SK-N-SH treated with all-trans-retinoic acid at 6 μM for 48 hours (cell line): ENCODE measurements around the gene ZFAND5.

Source experiments
- ATAC-seq: fragments of 200-7000 bp; cut with Tn5 transposase; 3 replicates; pipeline ENCODE4 v1.9.1; 2020; ENCODE audit warnings: mild to moderate bottlenecking, moderate library complexity
- BACH2 ChIP-seq: fragments of 250-450 bp; sonication (Bioruptor Pico); IDR thresholded peaks from 2 replicates; pipeline ENCODE4 v1.9.0; 2021; ENCODE audit warnings: mild to moderate bottlenecking, borderline replicate concordance
- CSDC2 ChIP-seq: fragments of 250-450 bp; sonication (Bioruptor Pico); IDR thresholded peaks from 2 replicates; pipeline ENCODE4 v1.5.0; 2020; ENCODE audit warnings: mild to moderate bottlenecking, moderate library complexity
- ESRRG ChIP-seq: fragments of 250-450 bp; sonication (Bioruptor Pico); IDR thresholded peaks from 2 replicates; pipeline ENCODE4 v1.6.1; 2021; ENCODE audit warnings: mild to moderate bottlenecking
- GLIS3 ChIP-seq: fragments of 250-450 bp; sonication (Bioruptor Pico); IDR thresholded peaks from 2 replicates; pipeline ENCODE4 v1.5.0; 2020; ENCODE audit warnings: mild to moderate bottlenecking, moderate library complexity
- ISL1 ChIP-seq: fragments of 250-450 bp; sonication (Bioruptor Pico); IDR thresholded peaks from 2 replicates; pipeline ENCODE4 v2.1.2; 2022; ENCODE audit warnings: mild to moderate bottlenecking, moderate library complexity
- OSR1 ChIP-seq: fragments of 250-450 bp; sonication (Bioruptor Pico); IDR thresholded peaks from 2 replicates; pipeline ENCODE4 v1.8.0; 2022; ENCODE audit warnings: moderate library complexity, mild to moderate bottlenecking, inconsistent platforms
- PATZ1 ChIP-seq: fragments of 250-450 bp; sonication (Bioruptor Pico); IDR thresholded peaks from 2 replicates; pipeline ENCODE4 v1.8.0; 2020; ENCODE audit warnings: mild to moderate bottlenecking, moderate library complexity, borderline replicate concordance
- PPARA ChIP-seq: fragments of 250-450 bp; sonication (Bioruptor Pico); IDR thresholded peaks from 2 replicates; pipeline ENCODE4 v1.5.0; 2020; ENCODE audit warnings: mild to moderate bottlenecking, borderline replicate concordance
- SNAI2 ChIP-seq: fragments of 250-450 bp; sonication (Bioruptor Pico); IDR thresholded peaks from 2 replicates; pipeline ENCODE4 v1.5.0; 2020; ENCODE audit warnings: mild to moderate bottlenecking, moderate library complexity
- TCF4 ChIP-seq: fragments of 250-450 bp; sonication (Bioruptor Pico); IDR thresholded peaks from 2 replicates; pipeline ENCODE4 v1.8.0; 2021; ENCODE audit warnings: mild to moderate bottlenecking, moderate library complexity, borderline replicate concordance
- TOX ChIP-seq: fragments of 250-450 bp; sonication (Bioruptor Pico); IDR thresholded peaks from 2 replicates; pipeline ENCODE4 v1.8.0; 2021; ENCODE audit warnings: mild to moderate bottlenecking, moderate library complexity, borderline replicate concordance
- TSHZ2 ChIP-seq: fragments of 250-450 bp; sonication (Bioruptor Pico); IDR thresholded peaks from 2 replicates; pipeline ENCODE4 v1.5.0; 2020; ENCODE audit warnings: mild to moderate bottlenecking, moderate library complexity
- ZC3H10 ChIP-seq: fragments of 250-450 bp; sonication (Bioruptor Pico); IDR thresholded peaks from 2 replicates; pipeline ENCODE4 v1.5.1; 2021; ENCODE audit warnings: mild to moderate bottlenecking, moderate library complexity
- ZFP3 ChIP-seq: fragments of 250-450 bp; sonication (Bioruptor Pico); IDR thresholded peaks from 2 replicates; pipeline ENCODE4 v1.5.0; 2020; ENCODE audit warnings: mild to moderate bottlenecking, moderate library complexity
- ZFP30 ChIP-seq: fragments of 450-650 bp; formaldehyde crosslinking; IDR thresholded peaks from 2 replicates; pipeline ENCODE4 v1.5.0; 2022; ENCODE audit warnings: mild to moderate bottlenecking, moderate library complexity
- ZNF565 ChIP-seq: fragments of 450-650 bp; formaldehyde crosslinking; conservative IDR thresholded peaks from 2 replicates; pipeline ENCODE4 v1.5.0; 2020; ENCODE audit warnings: low read depth, mild to moderate bottlenecking, moderate library complexity
- ZNF70 ChIP-seq: fragments of 450-650 bp; formaldehyde crosslinking; IDR thresholded peaks from 2 replicates; pipeline ENCODE4 v1.5.0; 2020; ENCODE audit warnings: mild to moderate bottlenecking, moderate library complexity
- ZNF8 ChIP-seq: fragments of 450-650 bp; formaldehyde crosslinking; IDR thresholded peaks from 2 replicates; pipeline ENCODE4 v1.5.0; 2020; ENCODE audit warnings: mild to moderate bottlenecking, moderate library complexity
- TF ChIP-seq, protein P1 (sequence below): fragments of 250-450 bp; sonication (Bioruptor Pico); IDR thresholded peaks from 2 replicates; pipeline ENCODE4 v1.5.1; 2020; ENCODE audit warnings: low read depth, mild to moderate bottlenecking, moderate library complexity
- TF ChIP-seq, protein P2 (sequence below): fragments of 250-450 bp; sonication (Bioruptor Pico); IDR thresholded peaks from 2 replicates; pipeline ENCODE4 v1.8.0; 2021; ENCODE audit warnings: low read depth, mild to moderate bottlenecking, moderate library complexity, borderline replicate concordance
- TF ChIP-seq, protein P3 (sequence below): fragments of 250-450 bp; sonication (Bioruptor Pico); IDR thresholded peaks from 2 replicates; pipeline ENCODE4 v1.5.1; 2021; ENCODE audit warnings: mild to moderate bottlenecking, moderate library complexity

Gene ZFAND5

DNA sequence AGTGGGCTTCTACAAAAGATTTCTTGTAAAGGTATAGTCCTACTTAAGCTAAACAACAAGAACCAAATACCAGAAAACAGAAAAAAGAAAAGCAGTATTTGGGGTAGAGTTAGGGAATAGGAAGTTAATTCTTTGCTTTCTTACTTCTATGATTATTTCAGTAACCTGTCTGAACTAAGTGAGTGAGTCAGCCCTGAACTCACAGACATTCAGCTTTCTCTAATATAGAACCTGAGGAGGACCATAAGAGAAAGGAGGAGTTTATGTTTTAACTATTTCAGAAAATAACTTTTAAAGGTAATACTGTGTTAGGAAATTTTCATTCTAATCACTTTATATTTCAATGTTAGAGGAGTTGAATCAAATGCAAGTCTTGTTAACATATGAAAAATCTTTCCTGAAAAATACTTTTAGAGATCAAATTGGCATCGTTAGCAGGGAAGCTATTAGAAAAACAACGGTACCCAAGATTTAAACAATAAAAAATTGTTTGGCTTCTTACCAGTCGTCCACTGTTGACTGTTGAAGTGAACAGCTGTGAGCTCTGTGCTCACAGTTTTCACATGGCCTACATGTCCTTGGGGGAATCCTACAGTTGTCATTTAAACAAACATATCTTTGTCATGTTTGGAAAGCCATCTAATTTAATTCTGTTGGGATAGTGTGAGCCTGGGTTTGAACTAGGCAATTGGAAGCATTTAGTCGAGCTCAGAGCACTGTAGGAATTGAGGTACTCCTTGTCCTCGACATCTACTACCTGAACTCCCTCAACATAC lies 19.9 kb upstream of the ZFAND5 start:
- peak; percentile 43; the same call in 2 of the 3 replicates for ATAC-seq
- TF ChIP-seq ZNF8 (CRISPR knock-in tag): no peak
- TF ChIP-seq ZNF70 (CRISPR knock-in tag): no peak
- TF ChIP-seq ZC3H10: no peak
- no peak for TF ChIP-seq ZFP3 (CRISPR knock-in tag)
- TF ChIP-seq ZFP30 (CRISPR knock-in tag): no peak
- no peak for TF ChIP-seq ESRRG (CRISPR knock-in tag)
- TF ChIP-seq, all 23 proteins: peak for 0

GRCh38 chr9:72383978-72384709 lies 19.1 kb upstream of the ZFAND5 start:
- TF ChIP-seq BACH2 (no peak), ISL1 (peak; percentile 32)
- ATAC-seq: peak; percentile 93

DNA sequence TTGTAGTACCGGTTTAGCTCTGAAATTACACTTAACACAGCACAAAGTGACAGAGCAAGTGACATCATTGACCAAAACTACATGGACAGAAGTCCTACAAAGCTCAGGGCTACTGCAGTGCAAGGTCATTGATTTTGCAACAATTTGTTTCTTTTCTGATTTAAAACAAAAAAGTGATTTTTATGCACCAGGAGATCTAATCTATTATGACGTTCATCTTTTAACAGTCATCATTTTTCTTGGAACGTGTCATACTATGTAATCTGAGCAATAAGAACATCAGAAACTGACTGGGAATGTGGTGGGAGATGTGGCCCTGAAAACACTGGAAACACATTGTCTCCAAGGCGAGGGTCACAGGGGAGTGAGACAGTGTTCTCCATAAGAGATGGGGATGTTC lies 17.4 kb upstream of the ZFAND5 start:
- TF ChIP-seq ZFP3 (CRISPR knock-in tag) (no peak), TCF4 (CRISPR knock-in tag) (no peak)

GRCh38 chr9:72377041-72377440 lies 12.0 kb upstream of the ZFAND5 start:
- TF ChIP-seq CSDC2: no peak
- no peak for TF ChIP-seq ZNF70 (CRISPR knock-in tag)
- TF ChIP-seq ISL1: no peak
- no peak for TF ChIP-seq ZC3H10
- TF ChIP-seq OSR1 (CRISPR knock-in tag): no peak
- TF ChIP-seq ESRRG (CRISPR knock-in tag): no peak
- no peak for TF ChIP-seq PATZ1 (CRISPR knock-in tag)
- TF ChIP-seq ZNF565: no peak
- no peak for TF ChIP-seq GLIS3
- TF ChIP-seq, protein P1, sequence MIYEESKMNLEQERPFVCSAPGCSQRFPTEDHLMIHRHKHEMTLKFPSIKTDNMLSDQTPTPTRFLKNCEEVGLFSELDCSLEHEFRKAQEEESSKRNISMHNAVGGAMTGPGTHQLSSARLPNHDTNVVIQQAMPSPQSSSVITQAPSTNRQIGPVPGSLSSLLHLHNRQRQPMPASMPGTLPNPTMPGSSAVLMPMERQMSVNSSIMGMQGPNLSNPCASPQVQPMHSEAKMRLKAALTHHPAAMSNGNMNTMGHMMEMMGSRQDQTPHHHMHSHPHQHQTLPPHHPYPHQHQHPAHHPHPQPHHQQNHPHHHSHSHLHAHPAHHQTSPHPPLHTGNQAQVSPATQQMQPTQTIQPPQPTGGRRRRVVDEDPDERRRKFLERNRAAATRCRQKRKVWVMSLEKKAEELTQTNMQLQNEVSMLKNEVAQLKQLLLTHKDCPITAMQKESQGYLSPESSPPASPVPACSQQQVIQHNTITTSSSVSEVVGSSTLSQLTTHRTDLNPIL (CRISPR knock-in tag): no peak
- TF ChIP-seq, protein P2, sequence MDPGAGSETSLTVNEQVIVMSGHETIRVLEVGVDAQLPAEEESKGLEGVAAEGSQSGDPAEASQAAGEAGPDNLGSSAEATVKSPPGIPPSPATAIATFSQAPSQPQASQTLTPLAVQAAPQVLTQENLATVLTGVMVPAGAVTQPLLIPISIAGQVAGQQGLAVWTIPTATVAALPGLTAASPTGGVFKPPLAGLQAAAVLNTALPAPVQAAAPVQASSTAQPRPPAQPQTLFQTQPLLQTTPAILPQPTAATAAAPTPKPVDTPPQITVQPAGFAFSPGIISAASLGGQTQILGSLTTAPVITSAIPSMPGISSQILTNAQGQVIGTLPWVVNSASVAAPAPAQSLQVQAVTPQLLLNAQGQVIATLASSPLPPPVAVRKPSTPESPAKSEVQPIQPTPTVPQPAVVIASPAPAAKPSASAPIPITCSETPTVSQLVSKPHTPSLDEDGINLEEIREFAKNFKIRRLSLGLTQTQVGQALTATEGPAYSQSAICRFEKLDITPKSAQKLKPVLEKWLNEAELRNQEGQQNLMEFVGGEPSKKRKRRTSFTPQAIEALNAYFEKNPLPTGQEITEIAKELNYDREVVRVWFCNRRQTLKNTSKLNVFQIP (CRISPR knock-in tag): no peak
- no peak for TF ChIP-seq ZNF8 (CRISPR knock-in tag)
- no peak for TF ChIP-seq ZFP3 (CRISPR knock-in tag)
- no peak for TF ChIP-seq SNAI2 (CRISPR knock-in tag)
- no peak for TF ChIP-seq TCF4 (CRISPR knock-in tag)
- TF ChIP-seq, protein P3, sequence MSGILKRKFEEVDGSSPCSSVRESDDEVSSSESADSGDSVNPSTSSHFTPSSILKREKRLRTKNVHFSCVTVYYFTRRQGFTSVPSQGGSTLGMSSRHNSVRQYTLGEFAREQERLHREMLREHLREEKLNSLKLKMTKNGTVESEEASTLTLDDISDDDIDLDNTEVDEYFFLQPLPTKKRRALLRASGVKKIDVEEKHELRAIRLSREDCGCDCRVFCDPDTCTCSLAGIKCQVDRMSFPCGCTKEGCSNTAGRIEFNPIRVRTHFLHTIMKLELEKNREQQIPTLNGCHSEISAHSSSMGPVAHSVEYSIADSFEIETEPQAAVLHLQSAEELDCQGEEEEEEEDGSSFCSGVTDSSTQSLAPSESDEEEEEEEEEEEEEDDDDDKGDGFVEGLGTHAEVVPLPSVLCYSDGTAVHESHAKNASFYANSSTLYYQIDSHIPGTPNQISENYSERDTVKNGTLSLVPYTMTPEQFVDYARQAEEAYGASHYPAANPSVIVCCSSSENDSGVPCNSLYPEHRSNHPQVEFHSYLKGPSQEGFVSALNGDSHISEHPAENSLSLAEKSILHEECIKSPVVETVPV (CRISPR knock-in tag): no peak
- TF ChIP-seq BACH2: no peak
- ATAC-seq: no peak

More for the DNA sequence above, 17.4 kb upstream of the ZFAND5 start:
- ATAC-seq: no peak

DNA sequence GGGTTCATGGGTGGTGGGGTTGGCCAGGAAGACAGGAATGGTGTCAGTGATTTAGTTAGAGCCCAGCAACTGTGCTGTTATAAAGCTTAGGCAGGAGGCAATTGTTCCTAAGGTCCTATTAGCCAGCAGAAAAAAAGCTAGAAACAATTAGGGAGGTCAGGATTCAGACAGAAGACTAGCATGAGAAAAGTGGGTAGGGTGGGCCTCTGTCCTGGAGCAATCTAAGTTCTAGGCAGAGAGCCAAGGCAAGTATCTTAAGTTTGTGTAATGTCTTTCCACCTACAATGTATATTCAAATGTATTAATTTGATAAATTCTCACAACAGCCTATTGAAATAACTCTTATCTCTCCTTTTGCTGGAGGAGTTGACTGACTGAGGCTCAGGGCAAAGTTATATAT lies 6.1 kb upstream of the ZFAND5 start:
- no peak for ATAC-seq
- TF ChIP-seq ZNF565: no peak
- no peak for TF ChIP-seq TOX (CRISPR knock-in tag)
- no peak for TF ChIP-seq TSHZ2 (CRISPR knock-in tag)
- TF ChIP-seq, protein P3 (CRISPR knock-in tag): no peak
- TF ChIP-seq ESRRG (CRISPR knock-in tag): no peak
- no peak for TF ChIP-seq PPARA (CRISPR knock-in tag)
- TF ChIP-seq, all 23 proteins: peak for 0
